ENCODE data around the gene ARID5A.
A peak's percentile ranks its signal among the peaks of the same experiment; 100 is the strongest.

Gene ARID5A

GRCh38 chr2:96574364-96574763 lies 37.8 kb downstream of the ARID5A start:
- peak; percentile 51 for TF ChIP-seq CTCF (IDR thresholded peaks at IDR 0.05; ENCODE audit: low read depth, low read length, missing control alignments)
- H3K4me3 ChIP-seq (ENCODE audit: low read depth, low read length) = no peak overlapping the region
- DNase-seq = no peak
- H3K27me3 ChIP-seq (replicated peaks) = no peaks in the 10 kb centered on the region
- in situ Hi-C loops (cut with HindIII; ENCODE audit: low pct_ligation_motif_present, low sequenced_read_pairs) = no loop called here
- no peak overlapping the region for H3K27ac ChIP-seq
- H3K36me3 ChIP-seq (replicated peaks) = no peaks in the 10 kb centered on the region

- H3K4me3 ChIP-seq (ENCODE audit: low read depth, low read length) = no peak overlapping the region
- no peak overlapping the region for H3K27ac ChIP-seq
- in situ Hi-C loops (cut with HindIII; ENCODE audit: low pct_ligation_motif_present, low sequenced_read_pairs) = no loop called here
- no peaks in the 10 kb centered on the region for H3K36me3 ChIP-seq (replicated peaks)
- no peaks in the 10 kb centered on the region for H3K27me3 ChIP-seq (replicated peaks)
- TF ChIP-seq CTCF (IDR thresholded peaks at IDR 0.05; ENCODE audit: low read depth, low read length, missing control alignments) = no peak
- DNase-seq = no peak
Measured at GRCh38 chr2:96575785-96576456, 39.4 kb downstream of the ARID5A start.

- Histone ChIP-seq H3K27ac (no peak overlapping the region), H3K27me3 (replicated peaks) (no peaks in the 10 kb centered on the region), H3K4me3 (ENCODE audit: low read depth, low read length) (no peak overlapping the region), H3K36me3 (replicated peaks) (no peaks in the 10 kb centered on the region)
- in situ Hi-C loops (cut with HindIII; ENCODE audit: low pct_ligation_motif_present, low sequenced_read_pairs) = no loop called here
- DNase-seq = no peak
- no peak for TF ChIP-seq CTCF (IDR thresholded peaks at IDR 0.05; ENCODE audit: low read depth, low read length, missing control alignments)
Measured at GRCh38 chr2:96577501-96577900, 40.9 kb downstream of the ARID5A start.

- in situ Hi-C loops (cut with HindIII; ENCODE audit: low pct_ligation_motif_present, low sequenced_read_pairs) = no loop called here
- no peak for TF ChIP-seq CTCF (IDR thresholded peaks at IDR 0.05; ENCODE audit: low read depth, low read length, missing control alignments)
- no peaks in the 10 kb centered on the region for H3K36me3 ChIP-seq (replicated peaks)
- H3K27me3 ChIP-seq (replicated peaks) = no peaks in the 10 kb centered on the region
- no peak overlapping the region for H3K4me3 ChIP-seq (ENCODE audit: low read depth, low read length)
- DNase-seq = no peak
- H3K27ac ChIP-seq = no peak overlapping the region
Measured at GRCh38 chr2:96578731-96579130, 42.2 kb downstream of the ARID5A start.

GRCh38 chr2:96579422-96579821 lies 42.9 kb downstream of the ARID5A start:
- no peak overlapping the region for H3K27ac ChIP-seq
- H3K36me3 ChIP-seq (replicated peaks) = no peaks in the 10 kb centered on the region
- TF ChIP-seq CTCF (IDR thresholded peaks at IDR 0.05; ENCODE audit: low read depth, low read length, missing control alignments) = no peak
- H3K27me3 ChIP-seq (replicated peaks) = no peaks in the 10 kb centered on the region
- DNase-seq = no peak
- in situ Hi-C loops (cut with HindIII; ENCODE audit: low pct_ligation_motif_present, low sequenced_read_pairs) = no loop called here
- no peak overlapping the region for H3K4me3 ChIP-seq (ENCODE audit: low read depth, low read length)

GRCh38 chr2:96580771-96581170 lies 44.2 kb downstream of the ARID5A start:
- no peak for DNase-seq
- H3K4me3 ChIP-seq (ENCODE audit: low read depth, low read length) = no peak overlapping the region
- H3K27me3 ChIP-seq (replicated peaks) = no peaks in the 10 kb centered on the region
- no peak overlapping the region for H3K27ac ChIP-seq
- in situ Hi-C loops (cut with HindIII; ENCODE audit: low pct_ligation_motif_present, low sequenced_read_pairs) = no loop called here
- TF ChIP-seq CTCF (IDR thresholded peaks at IDR 0.05; ENCODE audit: low read depth, low read length, missing control alignments) = peak; percentile 27
- no peaks in the 10 kb centered on the region for H3K36me3 ChIP-seq (replicated peaks)
